DND-41 (cell line): ENCODE results near the gene SOX18.

Experiments
- CTCF ChIP-seq: IDR thresholded peaks from 2 replicates; pipeline ENCODE4 v1.5.1; 2012; ENCODE audit warnings: borderline replicate concordance, low read length, moderate library complexity, mild to moderate bottlenecking; ENCODE audit not compliant: poor library complexity, severe bottlenecking; ENCODE audit errors: extremely low read depth
- EZH2 ChIP-seq: IDR thresholded peaks from 3 replicates; pipeline ENCODE4 v1.6.1; 2012; ENCODE audit warnings: borderline replicate concordance, low read depth, mild to moderate bottlenecking, moderate library complexity, low read length, inconsistent platforms; ENCODE audit not compliant: severe bottlenecking

GRCh38 chr20:64077876-64078551, 28.6 kb upstream of the SOX18 start:
- no peak for TF ChIP-seq CTCF
- TF ChIP-seq EZH2 = no peak
